ENCODE results near the gene AACS. TPM values are rescaled to one million over a fixed set of nuclear protein-coding genes. Genes with fewer than 3 reads are reported as not detected.

Gene AACS, protein sequence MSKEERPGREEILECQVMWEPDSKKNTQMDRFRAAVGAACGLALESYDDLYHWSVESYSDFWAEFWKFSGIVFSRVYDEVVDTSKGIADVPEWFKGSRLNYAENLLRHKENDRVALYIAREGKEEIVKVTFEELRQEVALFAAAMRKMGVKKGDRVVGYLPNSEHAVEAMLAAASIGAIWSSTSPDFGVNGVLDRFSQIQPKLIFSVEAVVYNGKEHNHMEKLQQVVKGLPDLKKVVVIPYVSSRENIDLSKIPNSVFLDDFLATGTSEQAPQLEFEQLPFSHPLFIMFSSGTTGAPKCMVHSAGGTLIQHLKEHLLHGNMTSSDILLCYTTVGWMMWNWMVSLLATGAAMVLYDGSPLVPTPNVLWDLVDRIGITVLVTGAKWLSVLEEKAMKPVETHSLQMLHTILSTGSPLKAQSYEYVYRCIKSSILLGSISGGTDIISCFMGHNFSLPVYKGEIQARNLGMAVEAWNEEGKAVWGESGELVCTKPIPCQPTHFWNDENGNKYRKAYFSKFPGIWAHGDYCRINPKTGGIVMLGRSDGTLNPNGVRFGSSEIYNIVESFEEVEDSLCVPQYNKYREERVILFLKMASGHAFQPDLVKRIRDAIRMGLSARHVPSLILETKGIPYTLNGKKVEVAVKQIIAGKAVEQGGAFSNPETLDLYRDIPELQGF
- total RNA-seq, result 10 to 100 TPM; 15.3 to 79.1 (median 29.7) TPM

DNA sequence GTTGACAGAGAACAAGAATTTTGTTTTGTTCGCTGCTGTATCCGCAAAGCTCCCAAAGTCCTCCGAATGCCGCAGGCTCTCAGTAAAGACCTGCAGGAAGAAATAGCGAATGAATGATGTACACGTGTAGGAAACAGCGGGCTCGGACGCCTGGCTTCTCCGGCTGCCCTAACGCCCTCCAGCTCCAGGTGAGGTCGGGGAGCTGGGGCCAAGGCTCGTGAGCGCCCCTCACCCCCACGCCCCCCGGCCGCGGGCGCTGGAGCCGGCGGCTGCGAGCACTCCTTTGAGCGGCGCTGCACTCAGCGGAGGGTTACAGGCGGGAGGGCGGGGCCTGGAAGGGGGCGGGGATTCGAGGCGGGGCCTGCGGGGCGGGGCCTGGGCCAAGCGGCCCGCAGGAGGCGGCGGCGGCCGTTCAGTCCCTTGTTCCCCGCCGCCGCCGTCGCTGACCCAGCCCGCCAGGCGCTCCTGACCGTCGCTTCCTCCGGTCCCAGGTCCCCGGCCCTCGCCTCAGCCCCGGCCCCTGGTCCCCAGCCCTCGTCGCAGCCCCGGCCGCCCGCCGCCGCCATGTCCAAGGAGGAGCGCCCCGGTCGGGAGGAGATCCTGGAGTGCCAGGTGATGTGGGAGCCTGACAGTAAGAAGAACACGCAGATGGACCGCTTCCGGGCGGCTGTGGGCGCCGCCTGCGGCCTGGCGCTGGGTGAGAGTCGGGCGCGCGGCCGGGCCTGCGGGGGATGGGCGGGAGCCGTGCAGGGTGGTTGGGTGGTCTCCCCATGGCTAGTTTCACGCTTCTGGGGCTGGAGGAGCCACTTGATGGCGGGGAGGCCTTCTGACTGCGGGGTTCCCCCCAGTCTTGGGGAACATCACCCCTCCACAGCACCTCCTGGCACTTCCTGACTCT lies at the start of gene AACS:
Gene AACS (plus strand): TSS at position 415 of the 898 bp plus-strand sequence. CDS start 150 bp downstream, at position 565.
- TF ChIP-seq, protein P1, sequence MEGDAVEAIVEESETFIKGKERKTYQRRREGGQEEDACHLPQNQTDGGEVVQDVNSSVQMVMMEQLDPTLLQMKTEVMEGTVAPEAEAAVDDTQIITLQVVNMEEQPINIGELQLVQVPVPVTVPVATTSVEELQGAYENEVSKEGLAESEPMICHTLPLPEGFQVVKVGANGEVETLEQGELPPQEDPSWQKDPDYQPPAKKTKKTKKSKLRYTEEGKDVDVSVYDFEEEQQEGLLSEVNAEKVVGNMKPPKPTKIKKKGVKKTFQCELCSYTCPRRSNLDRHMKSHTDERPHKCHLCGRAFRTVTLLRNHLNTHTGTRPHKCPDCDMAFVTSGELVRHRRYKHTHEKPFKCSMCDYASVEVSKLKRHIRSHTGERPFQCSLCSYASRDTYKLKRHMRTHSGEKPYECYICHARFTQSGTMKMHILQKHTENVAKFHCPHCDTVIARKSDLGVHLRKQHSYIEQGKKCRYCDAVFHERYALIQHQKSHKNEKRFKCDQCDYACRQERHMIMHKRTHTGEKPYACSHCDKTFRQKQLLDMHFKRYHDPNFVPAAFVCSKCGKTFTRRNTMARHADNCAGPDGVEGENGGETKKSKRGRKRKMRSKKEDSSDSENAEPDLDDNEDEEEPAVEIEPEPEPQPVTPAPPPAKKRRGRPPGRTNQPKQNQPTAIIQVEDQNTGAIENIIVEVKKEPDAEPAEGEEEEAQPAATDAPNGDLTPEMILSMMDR (IDR thresholded peaks at IDR 0.05; ENCODE audit: low read depth), result no peak

DNA sequence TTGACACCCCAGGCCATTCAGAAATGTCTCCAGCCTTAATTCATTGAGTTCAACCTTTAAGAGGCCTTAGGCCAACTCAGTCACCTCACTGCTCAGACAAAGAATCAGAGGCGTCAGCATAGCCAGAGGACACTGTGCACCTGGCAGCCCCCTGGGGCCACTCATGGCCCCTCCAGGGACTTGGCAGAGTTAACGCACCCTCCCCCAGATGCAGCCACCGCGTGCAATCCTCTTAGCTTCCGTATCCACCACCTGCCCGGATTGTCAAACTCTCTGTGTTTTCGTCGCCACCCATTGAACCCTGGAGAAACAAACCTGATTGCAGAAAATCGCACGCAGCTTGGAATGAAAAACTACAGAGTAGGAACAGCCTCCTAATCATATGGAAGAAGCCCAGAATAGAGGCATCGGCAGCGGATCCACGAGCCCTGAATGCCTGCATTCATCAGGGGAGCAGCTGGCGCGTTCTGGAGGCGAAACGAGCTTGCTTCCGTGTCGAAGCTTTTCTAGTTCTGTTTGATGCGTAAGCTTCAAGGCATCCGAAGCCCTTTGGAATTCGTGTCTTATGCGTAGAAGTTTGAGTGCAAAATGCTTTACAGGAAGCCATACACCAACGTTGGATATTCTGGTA lies 49.4 kb upstream of the AACS start:
- TF ChIP-seq, protein P1 (IDR thresholded peaks at IDR 0.05; ENCODE audit: low read depth), result no peak

DNA sequence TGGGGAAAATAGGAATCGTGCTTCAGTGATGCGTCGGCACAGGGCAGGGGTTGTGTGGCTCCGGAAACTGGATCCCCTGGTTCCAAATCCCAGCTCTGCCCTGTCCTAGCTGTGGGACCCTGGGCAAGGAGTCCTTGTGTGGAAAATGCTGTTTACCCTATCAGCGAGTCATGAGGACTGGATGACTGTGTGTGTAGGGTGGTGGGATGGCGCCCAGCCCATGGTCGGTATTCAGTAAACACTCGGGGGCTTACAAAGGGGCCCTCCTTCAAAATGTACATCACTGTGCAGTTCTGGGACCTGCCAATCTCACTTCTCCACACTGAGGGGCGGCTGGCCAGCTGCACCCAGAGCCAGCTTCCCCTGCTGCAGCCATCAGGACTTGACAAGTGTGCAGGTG lies 47.4 kb upstream of the AACS start:
- TF ChIP-seq, protein P1 (IDR thresholded peaks at IDR 0.05; ENCODE audit: low read depth), result no peak

DNA sequence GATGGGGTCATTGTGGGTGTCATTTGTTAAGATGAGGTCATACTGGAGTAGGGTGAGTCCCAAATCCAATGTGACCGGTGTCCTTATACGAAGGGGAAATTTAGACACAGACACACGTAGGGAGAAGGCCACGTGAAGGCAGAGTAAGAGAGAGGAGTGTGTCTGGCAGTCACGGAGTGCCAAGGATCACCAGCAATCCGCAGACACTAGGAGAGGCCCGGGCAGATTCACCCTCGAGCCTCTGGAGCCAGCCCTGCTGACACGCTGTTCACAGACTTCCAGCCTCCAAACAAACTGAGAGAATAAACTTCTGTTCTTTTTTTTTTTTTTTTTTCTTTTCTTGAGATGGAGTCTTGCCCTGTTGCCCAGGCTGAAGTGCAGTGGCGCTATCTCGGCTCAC lies 46.9 kb upstream of the AACS start:
- TF ChIP-seq, protein P1 (IDR thresholded peaks at IDR 0.05; ENCODE audit: low read depth), result no peak

DNA sequence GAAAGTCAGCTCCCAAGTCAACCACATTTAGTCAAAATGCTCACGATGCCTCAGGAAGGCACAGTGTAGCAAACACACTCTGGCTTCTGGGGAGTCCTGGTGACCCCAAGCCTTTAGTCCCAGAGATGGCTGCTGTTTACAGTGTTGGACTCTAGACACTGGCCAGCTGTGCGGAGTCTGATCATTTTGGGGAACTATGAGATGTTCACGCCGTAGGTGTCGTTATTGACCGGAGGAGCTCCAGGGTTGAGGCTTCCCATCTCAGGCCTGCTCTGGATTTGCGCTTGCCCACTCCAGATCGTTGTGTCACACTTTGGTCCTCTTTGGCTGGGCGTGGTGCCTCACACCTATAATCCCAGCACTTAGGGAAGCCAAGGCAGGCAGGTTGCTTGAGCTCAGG lies 44.1 kb upstream of the AACS start:
- TF ChIP-seq, protein P1 (IDR thresholded peaks at IDR 0.05; ENCODE audit: low read depth), result no peak

DNA sequence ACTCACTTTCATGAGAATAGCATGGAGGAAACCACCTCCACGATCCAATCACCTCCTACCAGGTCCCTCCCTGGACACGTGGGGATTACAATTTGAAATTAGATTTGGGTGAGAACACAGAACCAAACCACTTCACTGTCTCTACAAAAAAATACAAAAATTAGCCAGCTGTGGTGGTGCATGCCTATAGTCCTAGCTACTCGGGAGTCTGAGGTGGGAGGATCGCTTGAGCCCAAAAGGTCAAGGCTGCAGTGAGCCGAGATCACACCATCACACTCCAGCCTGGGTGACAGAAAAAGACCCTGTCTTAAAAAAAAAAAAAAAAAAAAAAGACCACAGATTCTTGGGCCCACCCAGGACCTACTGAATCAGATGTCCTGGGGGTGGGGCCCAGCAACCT lies 43.5 kb upstream of the AACS start:
- TF ChIP-seq, protein P1 (IDR thresholded peaks at IDR 0.05; ENCODE audit: low read depth), result no peak
